ENCODE results near the gene MARCKSL1.
"Not testable (repeated sequence)": the region's sequence is repeated elsewhere in the genome, so short reads cannot be mapped to it uniquely, and the experiment has no call there.

MARCKSL1 gene

DNA sequence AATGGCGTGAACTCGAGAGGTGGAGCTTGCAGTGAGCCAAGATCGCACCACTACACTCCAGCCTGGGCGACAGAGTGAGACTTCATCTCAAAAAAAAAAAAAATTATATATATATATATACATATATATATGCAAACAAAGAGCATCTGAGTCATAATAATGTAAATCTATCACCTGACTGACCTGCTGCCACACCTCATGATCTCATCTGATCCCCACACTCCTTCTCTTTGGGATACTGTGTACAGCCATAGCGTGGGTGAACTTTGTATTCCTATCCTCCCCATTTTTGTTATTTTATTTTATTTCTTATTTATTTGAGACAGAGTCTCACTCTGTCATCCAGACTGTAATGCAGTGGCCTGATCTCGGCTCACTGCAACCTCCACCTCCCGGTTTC is 46.8 kb downstream of the MARCKSL1 start:
- DNase-seq (ENCODE audit: low read depth, low spot score): no peak

DNA sequence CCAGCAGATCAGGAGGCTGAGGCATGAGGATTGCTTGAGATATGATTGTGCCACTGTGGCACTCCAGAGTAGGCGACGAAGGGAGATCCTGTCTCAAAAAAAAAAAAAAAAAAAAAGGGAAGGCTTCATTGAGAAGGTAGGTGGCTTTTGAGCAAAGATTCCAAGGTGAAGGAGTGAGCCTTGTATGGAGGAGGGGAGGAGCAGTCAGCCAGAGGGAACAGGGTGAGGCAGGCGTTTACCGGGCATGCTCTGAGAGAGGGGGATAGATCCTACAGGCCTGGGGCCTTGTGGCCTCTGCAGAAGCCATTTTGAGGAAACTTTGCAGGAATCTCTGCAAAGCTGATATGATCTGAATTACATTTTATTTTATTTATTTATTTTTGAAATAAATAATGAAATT is 49.3 kb downstream of the MARCKSL1 start:
- DNase-seq (ENCODE audit: low read depth, low spot score): no peak

DNA sequence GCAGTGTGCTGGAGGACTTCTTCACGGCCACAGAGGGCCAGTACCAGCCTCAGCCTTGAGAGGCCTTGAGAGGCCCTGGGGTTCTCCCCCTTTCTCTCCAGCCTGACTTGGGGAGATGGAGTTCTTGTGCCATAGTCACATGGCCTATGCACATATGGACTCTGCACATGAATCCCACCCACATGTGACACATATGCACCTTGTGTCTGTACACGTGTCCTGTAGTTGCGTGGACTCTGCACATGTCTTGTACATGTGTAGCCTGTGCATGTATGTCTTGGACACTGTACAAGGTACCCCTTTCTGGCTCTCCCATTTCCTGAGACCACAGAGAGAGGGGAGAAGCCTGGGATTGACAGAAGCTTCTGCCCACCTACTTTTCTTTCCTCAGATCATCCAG is 50.4 kb downstream of the MARCKSL1 start:
- DNase-seq (ENCODE audit: low read depth, low spot score): no peak

DNA sequence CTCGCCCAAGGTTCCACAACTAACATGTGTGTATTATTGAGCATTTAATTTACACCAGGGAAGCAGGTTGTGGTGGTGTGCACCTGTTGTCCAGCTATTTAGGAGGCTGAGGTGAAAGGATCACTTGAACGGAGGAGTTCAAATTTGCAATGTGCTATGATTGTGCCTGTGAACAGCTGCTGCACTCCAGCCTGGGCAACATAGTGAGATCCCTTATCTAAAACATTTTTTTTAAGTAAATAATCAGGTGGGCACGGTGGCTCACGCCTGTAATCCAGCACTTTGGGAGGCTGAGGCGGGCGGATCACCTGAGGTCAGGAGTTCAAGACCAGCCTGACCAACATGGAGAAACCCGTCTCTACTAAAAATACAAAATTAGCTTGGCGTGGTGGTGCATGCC is 51.3 kb downstream of the MARCKSL1 start:
- DNase-seq (ENCODE audit: low read depth, low spot score): not testable (repeated sequence)

All from iPS DF 19.7 (cell line).